Thymus (tissue), 11 donors: ENCODE data around the gene TEP1. TPM values are rescaled to one million over a fixed set of nuclear protein-coding genes. Genes with fewer than 3 reads are reported as not detected.

Experiments used
- DNase-seq, 9 donors: peaks; one replicate each; pipeline ENCODE4 v3.0.0-alpha.2; 2013; ENCODE audit warnings: low spot score in 9 of 9, low read depth in 6 of 9, missing footprints in 1 of 9
- H3K27ac ChIP-seq, 2 donors: one replicate each; pipeline ENCODE4 v1.5.1; 2013; ENCODE audit warnings: control low read depth in 1 of 2, low read depth in 1 of 2, low read length in 1 of 2, mild to moderate bottlenecking in 1 of 2, moderate library complexity in 1 of 2
- H3K27me3 ChIP-seq, 2 donors: one replicate each; pipeline ENCODE4 v1.5.1; 2013; ENCODE audit warnings: low read length in 1 of 2; ENCODE audit not compliant: control insufficient read depth in 2 of 2, insufficient read depth in 1 of 2
- H3K36me3 ChIP-seq, 2 donors: one replicate each; pipeline ENCODE4 v1.5.1; 2013; ENCODE audit warnings: low read length in 1 of 2, mild to moderate bottlenecking in 1 of 2, moderate library complexity in 1 of 2; ENCODE audit not compliant: control insufficient read depth in 2 of 2, insufficient read depth in 2 of 2
- H3K4me1 ChIP-seq, 2 donors: one replicate each; pipeline ENCODE4 v1.5.1; 2013; ENCODE audit warnings: low read length in 2 of 2; ENCODE audit not compliant: control insufficient read depth in 2 of 2, insufficient read depth in 2 of 2
- H3K4me3 ChIP-seq, 2 donors: one replicate each; pipeline ENCODE4 v1.5.1; 2013; ENCODE audit warnings: low read length in 2 of 2, control low read depth in 1 of 2, mild to moderate bottlenecking in 1 of 2
- H3K9me3 ChIP-seq, 2 donors: one replicate each; pipeline ENCODE4 v1.5.1; 2013; ENCODE audit warnings: low read length in 1 of 2, mild to moderate bottlenecking in 1 of 2; ENCODE audit not compliant: control insufficient read depth in 2 of 2, insufficient read depth in 1 of 2
- WGBS: extraction: QIAGEN DNeasy Blood & Tissue Kit; methylation state at CpG from one replicate; pipeline ENCODE4 v1.1.7; 2013; 5-methylcytosine and 5-hydroxymethylcytosine counted together
- polyA plus RNA-seq: library from polyadenylated mRNA; stranded (reverse); fragments of 200-250 nt; gene quantifications from one replicate; pipeline ENCODE4 v1.2.3, GENCODE V29; 2013
- total RNA-seq: library from RNA; stranded (reverse); fragments of 120-200 nt; gene quantifications from one replicate; pipeline ENCODE4 v1.2.4, GENCODE V29; 2013
- donor health status: healthy.

TEP1 gene
- total and polyA plus RNA-seq, 2 donors = 15.4 to 34.5 TPM

DNA sequence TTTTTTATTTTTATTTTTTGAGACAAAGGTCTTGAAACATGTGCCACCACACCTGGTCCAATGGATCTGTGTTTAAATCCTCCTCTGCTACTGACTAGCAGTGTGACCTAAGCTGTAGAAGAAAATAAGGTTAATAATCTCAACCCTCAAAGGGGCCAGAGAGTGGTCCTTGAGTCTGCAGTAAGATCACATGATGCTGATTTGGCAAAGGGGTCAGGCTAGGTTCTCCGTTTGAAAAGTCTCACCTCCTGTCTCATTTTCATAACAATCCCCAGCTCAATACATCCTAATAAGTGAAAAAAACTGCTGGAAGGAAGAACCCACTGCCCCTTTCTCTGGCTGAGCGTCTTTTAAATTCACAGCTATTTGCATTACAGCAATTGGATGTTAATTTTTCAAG, 8.0 kb upstream of the TEP1 start:
- H3K4me1 ChIP-seq = no peaks in the 10 kb centered on the region
- no peak overlapping the region for H3K4me3 ChIP-seq
- H3K36me3 ChIP-seq = no peaks in the 10 kb centered on the region
- H3K9me3 ChIP-seq = no peaks in the 10 kb centered on the region
- 94% methylated on average over 2 of the region's 2 CpGs for WGBS
- H3K27me3 ChIP-seq = no peaks in the 10 kb centered on the region
- no peak for DNase-seq
- no peak overlapping the region for H3K27ac ChIP-seq

DNA sequence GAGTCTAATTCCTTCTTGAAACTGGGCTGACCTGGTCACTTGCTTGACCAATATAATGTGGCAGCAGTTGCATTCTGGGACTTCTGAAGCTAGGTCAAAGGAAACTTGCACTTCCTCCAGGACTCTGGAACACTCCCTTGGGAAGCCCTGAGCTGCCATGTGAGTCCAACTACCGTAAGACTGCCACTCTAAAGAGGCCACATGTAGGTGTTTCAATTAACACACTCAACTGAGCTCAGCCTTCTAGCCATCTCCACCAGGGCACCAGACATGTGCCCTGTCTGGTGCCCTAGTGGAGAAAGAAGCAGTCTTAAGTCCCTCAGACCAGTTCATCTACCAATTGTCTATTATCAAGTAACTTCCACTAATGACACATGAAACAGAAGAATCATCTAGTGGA, 6.1 kb upstream of the TEP1 start:
- DNase-seq = no peak

DNA sequence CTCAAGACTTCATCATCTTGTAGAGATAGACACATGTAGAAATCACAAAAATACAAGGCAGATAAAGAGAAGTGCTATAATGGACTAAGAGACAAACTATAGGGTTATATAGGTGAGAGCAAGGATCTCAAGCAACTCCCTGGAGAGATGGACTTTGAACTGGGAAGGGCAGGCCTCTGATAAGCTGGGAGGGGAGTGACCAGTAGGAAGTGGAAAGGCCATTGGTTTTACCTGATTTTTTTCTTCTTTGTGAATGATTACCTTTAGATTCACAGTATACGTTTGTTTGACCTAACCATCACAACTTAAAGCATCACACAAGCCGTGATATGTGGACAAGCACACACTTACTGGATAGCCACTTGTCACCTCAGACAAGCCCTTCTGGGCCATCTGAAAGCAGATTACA, 5.2 kb upstream of the TEP1 start:
- no peaks in the 10 kb centered on the region for H3K9me3 ChIP-seq
- H3K27ac ChIP-seq = no peak overlapping the region
- H3K4me3 ChIP-seq = no peak overlapping the region
- H3K27me3 ChIP-seq = no peaks in the 10 kb centered on the region
- WGBS = 100% methylated on average over 2 of the region's 2 CpGs
- no peak for DNase-seq
- H3K36me3 ChIP-seq = no peaks in the 10 kb centered on the region
- peaks cover 6 to 9% of the 10 kb centered on the region in 2 donors for H3K4me1 ChIP-seq

More for the DNA sequence above, 6.1 kb upstream of the TEP1 start:
- H3K27ac ChIP-seq = no peak overlapping the region
- H3K36me3 ChIP-seq = no peaks in the 10 kb centered on the region
- WGBS = 91% methylated on average over 1 of the region's 1 CpG
- no peak overlapping the region for H3K4me3 ChIP-seq
- no peaks in the 10 kb centered on the region for H3K27me3 ChIP-seq
- peaks cover under 1 to 3% of the 10 kb centered on the region in 2 donors for H3K4me1 ChIP-seq
- no peaks in the 10 kb centered on the region for H3K9me3 ChIP-seq

DNA sequence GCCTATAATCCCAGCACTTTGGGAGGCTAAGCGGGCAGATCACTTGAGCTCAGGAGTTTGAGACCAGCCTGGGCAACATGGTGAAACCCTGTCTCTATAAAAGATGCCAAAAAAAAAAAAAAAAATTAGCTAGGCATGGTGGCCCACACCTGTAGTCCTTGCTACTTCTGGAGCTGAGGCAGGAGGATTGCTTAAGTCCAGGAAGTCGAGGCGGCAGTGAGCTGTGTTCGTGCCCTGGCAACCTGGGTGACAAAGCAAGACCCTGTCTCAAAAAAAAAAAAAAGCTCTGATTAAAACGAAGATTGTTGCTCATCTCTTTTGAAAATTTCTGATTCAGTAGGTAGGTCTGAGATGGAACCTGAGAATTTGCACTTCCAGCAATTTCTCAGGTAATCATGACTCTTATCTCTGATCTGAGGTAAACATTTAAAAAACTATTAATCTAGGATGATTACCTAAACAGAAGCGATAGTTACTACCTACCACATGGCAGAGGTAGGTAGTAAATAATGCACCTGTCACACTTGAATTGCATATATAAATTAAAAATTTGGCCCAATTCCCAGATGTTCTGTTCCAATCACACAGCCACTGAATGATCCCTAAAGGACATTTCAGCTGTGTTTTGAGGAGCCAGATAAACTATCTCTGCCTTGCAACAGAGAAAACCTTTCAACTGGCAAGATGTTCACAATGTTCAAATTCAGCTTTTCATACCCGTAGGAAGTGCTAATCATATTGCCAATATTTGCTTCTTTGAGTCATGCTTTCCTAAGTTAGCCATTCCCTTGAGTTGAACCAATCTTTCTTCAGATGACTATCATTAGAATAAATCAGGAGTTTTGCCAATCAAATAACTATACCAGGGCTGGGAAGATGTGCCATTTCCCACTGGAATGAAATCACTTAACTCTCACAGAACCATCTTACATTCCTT, 4.2 kb upstream of the TEP1 start:
- DNase-seq = no peak
- no peaks in the 10 kb centered on the region for H3K36me3 ChIP-seq
- H3K4me3 ChIP-seq = no peak overlapping the region
- H3K9me3 ChIP-seq = no peaks in the 10 kb centered on the region
- WGBS = 75% methylated on average over 7 of the region's 7 CpGs
- no peak overlapping the region for H3K27ac ChIP-seq
- peaks cover 6 to 9% of the 10 kb centered on the region in 2 donors for H3K4me1 ChIP-seq
- no peaks in the 10 kb centered on the region for H3K27me3 ChIP-seq

DNA sequence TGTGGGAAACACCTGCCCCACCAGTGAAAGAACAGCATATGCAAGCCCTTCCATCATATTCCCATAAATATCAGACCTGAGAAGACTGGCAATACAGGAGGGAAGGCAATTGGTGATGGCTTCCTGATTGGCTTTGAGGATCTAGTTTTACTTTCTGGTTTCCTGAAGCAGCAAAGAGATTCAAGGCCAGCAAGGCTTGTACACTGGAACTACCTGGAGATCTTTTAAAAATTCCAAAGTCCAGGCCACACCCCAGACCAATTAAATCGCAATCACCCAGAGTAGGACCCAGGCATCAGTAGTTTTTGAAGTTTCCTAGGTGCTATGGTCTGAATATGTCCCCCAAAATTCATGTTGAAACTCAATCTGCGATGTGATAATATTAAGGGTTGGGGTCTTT, 2.9 kb upstream of the TEP1 start:
- Histone ChIP-seq H3K9me3 (no peaks in the 10 kb centered on the region), H3K27me3 (no peaks in the 10 kb centered on the region), H3K4me3 (no peak overlapping the region), H3K36me3 (no peaks in the 10 kb centered on the region), H3K27ac (no peak overlapping the region), H3K4me1 (peaks cover 6 to 9% of the 10 kb centered on the region in 2 donors)
- WGBS = 98% methylated on average over 2 of the region's 2 CpGs
- DNase-seq = no peak

DNA sequence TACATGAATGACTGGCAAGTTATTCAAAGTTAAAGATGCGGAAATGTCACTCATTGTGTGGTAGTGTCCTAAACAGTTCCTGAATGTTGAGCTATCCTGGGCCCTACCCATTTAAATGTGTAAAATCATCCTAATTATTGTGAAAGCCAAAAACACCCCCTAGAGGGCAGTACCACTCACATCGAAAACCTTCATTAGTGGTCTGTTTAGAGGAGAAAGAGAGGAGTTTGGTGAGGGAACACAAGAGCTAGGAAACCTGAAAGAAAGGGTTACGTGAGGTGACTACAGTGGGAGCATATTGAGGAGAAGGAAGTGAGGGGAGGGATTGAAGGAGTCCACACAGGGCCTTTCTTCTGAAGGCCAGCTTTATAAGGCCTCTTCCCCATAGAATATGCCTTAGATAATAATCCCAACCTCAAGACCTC, 2.5 kb upstream of the TEP1 start:
- no peaks in the 10 kb centered on the region for H3K27me3 ChIP-seq
- peaks cover 6 to 9% of the 10 kb centered on the region in 2 donors for H3K4me1 ChIP-seq
- peak overlapping the region in 1 of 2 donors; percentile 13 for H3K27ac ChIP-seq
- no peak overlapping the region for H3K4me3 ChIP-seq
- no peaks in the 10 kb centered on the region for H3K9me3 ChIP-seq
- WGBS = 30% methylated on average over 3 of the region's 3 CpGs
- no peaks in the 10 kb centered on the region for H3K36me3 ChIP-seq
- peak in 6 of 9 donors; percentile 25 to 78 (median 50) for DNase-seq

GRCh38 chr14:20413744-20414082, 412 bp upstream of the TEP1 start:
- peak in 3 of 9 donors; percentile 40 to 66 (median 46) for DNase-seq

DNA sequence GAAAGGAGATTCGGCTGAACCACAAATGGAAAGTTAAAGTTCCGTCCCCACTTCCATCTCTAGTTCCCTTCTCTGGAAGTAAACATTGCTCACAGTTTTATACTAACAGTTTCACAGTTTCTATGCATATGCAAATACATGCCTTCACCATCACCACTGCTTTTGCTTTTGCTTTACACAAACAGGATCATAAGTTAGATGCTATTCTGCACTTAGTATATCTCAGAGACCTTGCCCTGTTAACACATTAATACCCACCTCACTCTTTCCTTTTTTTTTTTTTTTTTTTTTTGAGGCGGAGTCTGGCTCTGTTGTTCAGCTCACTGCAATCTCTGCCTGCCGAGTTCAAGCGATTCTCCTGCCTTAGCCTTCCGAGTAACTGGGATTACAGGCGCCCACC, 890 bp downstream of the TEP1 start:
- Histone ChIP-seq H3K27ac (peak overlapping the region in 1 of 2 donors; percentile 97), H3K9me3 (no peaks in the 10 kb centered on the region), H3K4me1 (peaks cover 6 to 9% of the 10 kb centered on the region in 2 donors), H3K4me3 (peak overlapping the region; percentile 95 to 99), H3K36me3 (peaks cover 7 to 10% of the 10 kb centered on the region in 2 donors), H3K27me3 (no peaks in the 10 kb centered on the region)
- WGBS = 12% methylated on average over 7 of the region's 7 CpGs
- DNase-seq = peak in 1 of 9 donors; percentile 34

More at GRCh38 chr14:20413744-20414082, 412 bp upstream of the TEP1 start:
- H3K4me3 ChIP-seq = peak overlapping the region; percentile 95 to 99
- H3K4me1 ChIP-seq = peaks cover 6 to 9% of the 10 kb centered on the region in 2 donors
- H3K9me3 ChIP-seq = no peaks in the 10 kb centered on the region
- no peaks in the 10 kb centered on the region for H3K27me3 ChIP-seq
- H3K27ac ChIP-seq = peak overlapping the region; percentile 90 to 97
- under 1% methylated on average over 9 of the region's 9 CpGs for WGBS
- no peaks in the 10 kb centered on the region for H3K36me3 ChIP-seq

DNA sequence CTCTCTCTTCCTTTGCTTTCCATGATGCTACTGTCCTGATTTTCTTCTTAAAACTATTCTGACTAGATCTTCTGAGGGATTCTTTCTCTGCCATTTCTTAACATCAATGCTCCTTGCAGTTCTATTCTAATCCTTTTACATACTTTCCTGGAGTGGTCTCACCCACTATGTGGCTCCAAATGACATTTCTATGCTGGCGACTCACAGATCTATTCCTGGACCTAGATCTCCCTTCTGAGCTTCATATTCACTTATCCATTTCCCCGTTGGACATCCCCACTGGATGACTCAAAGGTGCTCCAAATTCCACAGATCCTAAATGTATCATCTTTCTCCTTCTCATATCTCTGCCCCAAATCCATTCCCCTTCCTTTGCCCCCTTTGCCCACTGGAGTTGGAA, 4.1 kb downstream of the TEP1 start:
- Histone ChIP-seq H3K4me1 (peaks cover 4% of the 10 kb centered on the region in 2 donors), H3K36me3 (peaks cover 21 to 22% of the 10 kb centered on the region in 2 donors), H3K27ac (no peak overlapping the region), H3K27me3 (no peaks in the 10 kb centered on the region), H3K4me3 (no peak overlapping the region), H3K9me3 (no peaks in the 10 kb centered on the region)
- 96% methylated on average over 2 of the region's 2 CpGs for WGBS
- no peak for DNase-seq
